CD4-positive, CD25-positive, alpha-beta regulatory T cell (primary cell): ENCODE results near the gene NEURL1. TPM values are rescaled to one million over a fixed set of nuclear protein-coding genes. Genes with fewer than 3 reads are reported as not detected.

Source experiments
- ATAC-seq, 2 donors: fragments of 150-1000 bp; cut with Tn5 transposase; one replicate each; pipeline ENCODE4 v1.10.0; 2021; ENCODE audit warnings: low read depth in 2 of 2, moderate number of reproducible peaks in 2 of 2, moderate library complexity in 1 of 2
- DNase-seq, 3 donors: peaks; one replicate each; pipeline versions ENCODE4 v3.0.0 to v3.0.0-alpha.2; 2012 to 2022; ENCODE audit warnings: mixed read lengths in 1 of 3
- H3K27ac ChIP-seq: one replicate; pipeline ENCODE4 v1.7.0; 2013; ENCODE audit warnings: mild to moderate bottlenecking, low read length; ENCODE audit not compliant: insufficient read depth, poor library complexity, severe bottlenecking
- H3K27me3 ChIP-seq: one replicate; pipeline ENCODE4 v1.7.0; 2013; ENCODE audit warnings: low read length; ENCODE audit not compliant: control insufficient read depth, insufficient read depth
- H3K36me3 ChIP-seq: one replicate; pipeline ENCODE4 v1.7.0; 2013; ENCODE audit warnings: mild to moderate bottlenecking, low read length, moderate library complexity; ENCODE audit not compliant: control insufficient read depth, insufficient read depth
- H3K4me1 ChIP-seq: 2 replicates; pipeline ENCODE4 v1.7.0; 2013; ENCODE audit warnings: mild to moderate bottlenecking, low read length; ENCODE audit not compliant: insufficient read depth, control insufficient read depth, poor library complexity, severe bottlenecking
- H3K4me3 ChIP-seq: one replicate; pipeline ENCODE4 v1.7.0; 2013; ENCODE audit warnings: low read depth, mild to moderate bottlenecking, low read length, moderate library complexity
- H3K9me3 ChIP-seq, 2 experiments: 1 replicate in 1 of 2; 2 replicates in 1 of 2; pipeline ENCODE4 v1.7.0; 2013; ENCODE audit warnings: low read length in 2 of 2, mild to moderate bottlenecking in 1 of 2, moderate library complexity in 1 of 2; ENCODE audit not compliant: control insufficient read depth in 2 of 2
- H3K27ac Mint-ChIP-seq, 3 donors: one replicate each; pipeline ENCODE4 v1.8.0; 2020 to 2022; ENCODE audit warnings: mild to moderate bottlenecking in 3 of 3, mixed read lengths in 3 of 3, moderate library complexity in 2 of 3
- H3K27me3 Mint-ChIP-seq: one replicate; pipeline ENCODE4 v1.8.0; 2022; ENCODE audit warnings: mild to moderate bottlenecking, mixed read lengths
- H3K36me3 Mint-ChIP-seq: one replicate; pipeline ENCODE4 v1.8.0; 2020; ENCODE audit warnings: mixed read lengths
- H3K4me1 Mint-ChIP-seq, 4 donors: one replicate each; pipeline ENCODE4 v1.8.0; 2020 to 2022; ENCODE audit warnings: mixed read lengths in 4 of 4, mild to moderate bottlenecking in 1 of 4
- H3K4me3 Mint-ChIP-seq, 4 donors: one replicate each; pipeline ENCODE4 v1.8.0; 2020 to 2022; ENCODE audit warnings: mild to moderate bottlenecking in 4 of 4, mixed read lengths in 4 of 4, moderate library complexity in 3 of 4
- H3K9me3 Mint-ChIP-seq, 7 donors: one replicate each; pipeline ENCODE4 v1.8.0; 2020 to 2022; ENCODE audit warnings: mixed read lengths in 7 of 7, mild to moderate bottlenecking in 3 of 7, moderate library complexity in 2 of 7
- polyA plus RNA-seq, 4 donors: library from polyadenylated mRNA; unstranded; fragments of 300-500 nt; fragmentation: Illumina TruSeq; gene quantifications; one replicate each; pipeline ENCODE4 v1.2.3, GENCODE V29; 2021
- total RNA-seq: library from RNA; stranded (reverse); gene quantifications from one replicate; pipeline ENCODE4 v1.2.3, GENCODE V29; 2022

Gene NEURL1
- total and polyA plus RNA-seq, 5 donors from 2014 or later: 0.29 to 1.1 (median 0.71) TPM

GRCh38 chr10:103490986-103491314 is 2.6 kb upstream of the NEURL1 start:
- no peaks in the 10 kb centered on the region for H3K9me3 ChIP-seq
- peaks cover 11% of the 10 kb centered on the region for H3K27me3 ChIP-seq
- Mint-ChIP-seq H3K27me3 (peaks cover 30% of the 10 kb centered on the region), H3K36me3 (no peaks in the 10 kb centered on the region), H3K4me1 (peaks cover 0 to 40% (median 7%) of the 10 kb centered on the region in 4 donors), H3K9me3 (peaks cover 0 to 2% (median 0%) of the 10 kb centered on the region in 7 donors), H3K27ac (no peak overlapping the region), H3K4me3 (no peak overlapping the region)
- no peak overlapping the region for H3K4me3 ChIP-seq
- H3K4me1 ChIP-seq: peaks cover 17% of the 10 kb centered on the region
- H3K27ac ChIP-seq: no peak overlapping the region
- H3K36me3 ChIP-seq: no peaks in the 10 kb centered on the region
- no peak for DNase-seq
- peak in 1 of 2 donors; percentile 21 for ATAC-seq

DNA sequence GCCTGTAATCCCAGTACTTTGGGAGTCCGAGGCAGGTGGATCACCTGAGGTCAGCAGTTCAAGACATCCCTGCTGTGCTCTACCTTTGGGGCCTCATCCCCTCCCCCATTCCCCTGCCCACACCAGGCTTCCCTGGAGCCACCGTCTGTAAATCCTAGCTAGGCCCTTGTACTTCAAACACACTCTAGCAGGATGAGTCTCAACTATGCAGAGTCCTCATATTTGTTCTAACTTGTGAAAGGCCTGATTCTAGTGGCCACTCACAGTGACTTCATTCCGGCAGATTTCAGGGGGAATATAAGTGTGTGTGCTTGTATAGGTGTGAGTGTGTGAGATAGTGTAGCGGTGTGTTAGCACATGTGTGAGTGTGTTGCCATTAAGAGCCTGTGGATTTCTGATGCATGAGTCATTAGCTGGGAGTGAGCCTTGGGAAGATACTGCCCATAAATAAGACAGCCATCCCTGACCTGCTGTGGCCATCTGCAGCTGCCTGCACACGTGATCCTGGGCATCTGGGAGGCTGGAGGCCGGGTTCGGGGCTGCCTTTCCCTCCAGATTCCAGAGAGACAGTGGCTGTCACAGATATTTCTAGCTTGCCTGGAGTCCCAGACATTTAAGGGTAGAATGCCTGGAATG is 1.7 kb upstream of the NEURL1 start:
- Histone ChIP-seq H3K27me3 (peaks cover 16% of the 10 kb centered on the region), H3K4me3 (no peak overlapping the region), H3K9me3 (no peaks in the 10 kb centered on the region), H3K27ac (no peak overlapping the region), H3K4me1 (peaks cover 17% of the 10 kb centered on the region), H3K36me3 (no peaks in the 10 kb centered on the region)
- H3K4me3 Mint-ChIP-seq: peak overlapping the region in 2 of 4 donors; percentile 29 to 86
- ATAC-seq (no peak), DNase-seq (no peak)
- peaks cover 0 to 2% (median 0%) of the 10 kb centered on the region in 7 donors for H3K9me3 Mint-ChIP-seq
- no peaks in the 10 kb centered on the region for H3K36me3 Mint-ChIP-seq
- peaks cover 39% of the 10 kb centered on the region for H3K27me3 Mint-ChIP-seq
- H3K4me1 Mint-ChIP-seq: peaks cover 0 to 39% (median 7%) of the 10 kb centered on the region in 4 donors
- H3K27ac Mint-ChIP-seq: peak overlapping the region in 1 of 3 donors; percentile 1

GRCh38 chr10:103492655-103493261 is 747 bp upstream of the NEURL1 start:
- peaks cover 44% of the 10 kb centered on the region for H3K27me3 Mint-ChIP-seq

GRCh38 chr10:103493916-103494877 is 692 bp downstream of the NEURL1 start:
- Histone ChIP-seq H3K4me3 (no peak overlapping the region), H3K27me3 (peaks cover 22% of the 10 kb centered on the region), H3K27ac (no peak overlapping the region), H3K9me3 (no peaks in the 10 kb centered on the region), H3K36me3 (no peaks in the 10 kb centered on the region), H3K4me1 (peaks cover 17% of the 10 kb centered on the region)
- Mint-ChIP-seq H3K27ac (no peak overlapping the region), H3K27me3 (peaks cover 44% of the 10 kb centered on the region), H3K4me3 (peak overlapping the region in 3 of 4 donors; percentile 66 to 72 (median 68)), H3K9me3 (peaks cover 0 to 2% (median 0%) of the 10 kb centered on the region in 7 donors), H3K4me1 (peaks cover 0 to 39% (median 7%) of the 10 kb centered on the region in 4 donors), H3K36me3 (no peaks in the 10 kb centered on the region)
- DNase-seq (peak in 1 of 3 donors; percentile 41), ATAC-seq (peak; percentile 29 to 37)

More at GRCh38 chr10:103492655-103493261, 747 bp upstream of the NEURL1 start:
- Histone ChIP-seq H3K36me3 (no peaks in the 10 kb centered on the region), H3K27me3 (peaks cover 21% of the 10 kb centered on the region), H3K4me1 (peaks cover 17% of the 10 kb centered on the region), H3K4me3 (no peak overlapping the region), H3K27ac (no peak overlapping the region), H3K9me3 (no peaks in the 10 kb centered on the region)
- DNase-seq (no peak), ATAC-seq (no peak)
- Mint-ChIP-seq H3K27ac (peak overlapping the region in 1 of 3 donors; percentile 32), H3K36me3 (no peaks in the 10 kb centered on the region), H3K9me3 (peaks cover 0 to 2% (median 0%) of the 10 kb centered on the region in 7 donors), H3K4me3 (peak overlapping the region; percentile 5 to 88 (median 83)), H3K4me1 (peaks cover 0 to 39% (median 7%) of the 10 kb centered on the region in 4 donors)

DNA sequence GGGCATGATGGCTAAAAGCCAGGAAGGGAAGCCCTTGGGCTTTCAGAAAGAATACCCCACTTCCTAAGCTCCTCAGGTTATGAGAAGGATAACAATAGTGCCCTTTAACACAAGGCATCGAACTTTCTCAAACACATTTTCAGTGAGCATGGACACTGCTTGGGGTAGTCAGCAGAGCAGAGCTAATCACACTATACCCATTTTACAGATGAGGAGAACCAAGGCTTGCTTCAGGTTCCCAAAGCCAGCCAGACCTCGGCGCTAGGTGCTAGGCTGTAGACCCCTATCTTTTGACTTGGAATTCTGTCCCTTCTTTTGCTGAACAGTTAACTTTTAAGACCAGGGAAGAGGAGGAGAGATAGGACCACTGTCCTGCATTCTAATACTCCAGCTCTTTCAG is 1.8 kb downstream of the NEURL1 start:
- Mint-ChIP-seq H3K4me1 (peaks cover 0 to 35% (median 5%) of the 10 kb centered on the region in 4 donors), H3K9me3 (peaks cover 0 to 2% (median 0%) of the 10 kb centered on the region in 7 donors), H3K4me3 (peak overlapping the region in 3 of 4 donors; percentile 66 to 88 (median 68)), H3K27ac (no peak overlapping the region), H3K27me3 (peaks cover 55% of the 10 kb centered on the region), H3K36me3 (no peaks in the 10 kb centered on the region)
- Histone ChIP-seq H3K27ac (no peak overlapping the region), H3K4me3 (no peak overlapping the region), H3K36me3 (no peaks in the 10 kb centered on the region), H3K9me3 (no peaks in the 10 kb centered on the region), H3K27me3 (peaks cover 22% of the 10 kb centered on the region), H3K4me1 (peaks cover 17% of the 10 kb centered on the region)
- DNase-seq: no peak
- no peak for ATAC-seq

DNA sequence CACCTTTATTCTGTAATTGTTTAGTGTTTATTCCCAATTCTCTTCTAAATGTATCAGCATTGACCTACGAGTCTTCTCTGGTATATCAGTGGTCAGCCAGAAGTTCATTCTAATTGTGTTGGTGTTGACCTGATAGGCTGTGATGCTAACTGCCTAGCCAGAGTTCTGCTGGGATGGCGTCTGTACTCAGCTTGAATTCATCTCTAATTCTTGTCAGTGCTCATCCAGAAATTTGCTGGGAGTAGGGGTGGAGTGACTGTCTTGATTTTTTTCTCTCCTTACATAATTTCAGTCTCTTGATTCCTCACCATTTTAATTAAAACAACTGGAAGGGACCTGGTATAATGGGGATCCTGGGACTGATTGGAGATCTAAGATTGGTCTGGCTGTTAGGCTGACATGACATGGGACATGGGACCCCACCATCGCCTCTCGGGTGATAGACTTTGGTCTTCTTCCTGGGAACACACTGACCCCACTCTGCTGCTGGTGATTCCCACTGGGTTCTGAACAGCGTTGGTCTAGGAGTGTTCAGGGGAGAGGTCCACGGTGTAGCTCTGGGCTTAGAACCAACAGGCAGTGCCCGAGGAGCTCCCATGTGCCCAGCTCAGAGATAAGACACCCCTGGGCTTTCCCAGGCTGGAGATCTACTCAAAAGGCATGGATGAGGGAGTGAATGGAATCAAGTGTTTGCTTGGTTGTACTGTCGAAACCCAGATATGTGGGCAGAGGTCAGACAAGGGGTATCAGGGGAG is 3.8 kb downstream of the NEURL1 start:
- H3K27me3 ChIP-seq: peaks cover 22% of the 10 kb centered on the region

More for the DNA sequence above, 3.8 kb downstream of the NEURL1 start:
- H3K27ac Mint-ChIP-seq: no peak overlapping the region
- Histone ChIP-seq H3K36me3 (no peaks in the 10 kb centered on the region), H3K4me3 (no peak overlapping the region), H3K27ac (no peak overlapping the region), H3K4me1 (peaks cover 10% of the 10 kb centered on the region), H3K9me3 (no peaks in the 10 kb centered on the region)
- peaks cover 0 to 2% (median 0%) of the 10 kb centered on the region in 7 donors for H3K9me3 Mint-ChIP-seq
- no peaks in the 10 kb centered on the region for H3K36me3 Mint-ChIP-seq
- no peak for DNase-seq
- peak overlapping the region in 1 of 4 donors; percentile 32 for H3K4me3 Mint-ChIP-seq
- H3K4me1 Mint-ChIP-seq: peaks cover 0 to 17% (median 3%) of the 10 kb centered on the region in 4 donors
- H3K27me3 Mint-ChIP-seq: peaks cover 56% of the 10 kb centered on the region
- no peak for ATAC-seq
